Keratinocyte (primary cell): ENCODE measurements around the gene GLIS2. TPM values are rescaled to one million over a fixed set of nuclear protein-coding genes. Genes with fewer than 3 reads are reported as not detected.

Source experiments
- DNase-seq: peaks from one replicate; pipeline ENCODE4 v3.0.0-alpha.2; 2011; ENCODE audit warnings: low read depth, missing footprints, low spot score
- FAIRE-seq: peaks from 2 replicates; lab custom pipeline; 2011; peaks lifted over from hg19 to GRCh38; lab: Jason Lieb, UNC
- H2AFZ ChIP-seq: 2 replicates; pipeline ENCODE4 v1.6.0; 2012; ENCODE audit warnings: low read length, control low read depth, inconsistent platforms; ENCODE audit not compliant: control insufficient read depth
- H3K27ac ChIP-seq: 2 replicates; pipeline ENCODE4 v1.5.1; 2011; ENCODE audit warnings: low read length; ENCODE audit not compliant: control insufficient read depth, insufficient read depth
- H3K27me3 ChIP-seq: 3 replicates; pipeline ENCODE4 v1.6.0; 2011; ENCODE audit warnings: low read length; ENCODE audit not compliant: control insufficient read depth, insufficient read depth; ENCODE audit errors: extremely low read depth
- H3K36me3 ChIP-seq, 2 experiments: 2 replicates in 1 of 2; 3 replicates in 1 of 2; pipeline ENCODE4 v1.5.1; 2011; ENCODE audit warnings: low read length in 2 of 2, mild to moderate bottlenecking in 1 of 2; ENCODE audit not compliant: control insufficient read depth in 2 of 2, insufficient read depth in 2 of 2; ENCODE audit errors: extremely low read depth in 1 of 2
- H3K4me1 ChIP-seq: 3 replicates; pipeline ENCODE4 v1.5.1; 2011; ENCODE audit warnings: low read length; ENCODE audit not compliant: control insufficient read depth, insufficient read depth; ENCODE audit errors: extremely low read depth
- H3K4me2 ChIP-seq: 3 replicates; pipeline ENCODE4 v1.6.0; 2011; ENCODE audit warnings: low read depth, low read length; ENCODE audit not compliant: control insufficient read depth, insufficient read depth; ENCODE audit errors: extremely low read depth
- H3K4me3 ChIP-seq, 3 experiments: fragments of 200-600 bp in 1 of 3; sonication (generic) in 1 of 3; 2 replicates in 2 of 3; 3 replicates in 1 of 3; pipeline ENCODE4 v1.5.1; 2011 to 2016; ENCODE audit warnings: low read length in 3 of 3, mild to moderate bottlenecking in 3 of 3, control low read depth in 2 of 3, inconsistent platforms in 1 of 3, low read depth in 1 of 3, mixed read lengths in 1 of 3, mixed run types in 1 of 3, moderate library complexity in 1 of 3; ENCODE audit not compliant: control insufficient read depth in 2 of 3, insufficient read depth in 2 of 3; ENCODE audit errors: extremely low read depth in 1 of 3
- H3K79me2 ChIP-seq: 2 replicates; pipeline ENCODE4 v1.6.0; 2012; ENCODE audit warnings: low read length; ENCODE audit not compliant: control insufficient read depth, insufficient read depth
- H3K9ac ChIP-seq: 3 replicates; pipeline ENCODE4 v1.6.0; 2011; ENCODE audit warnings: low read length; ENCODE audit not compliant: control insufficient read depth, insufficient read depth; ENCODE audit errors: extremely low read depth
- H3K9me1 ChIP-seq: 3 replicates; pipeline ENCODE4 v1.6.0; 2011; ENCODE audit warnings: low read length; ENCODE audit not compliant: control insufficient read depth, insufficient read depth; ENCODE audit errors: extremely low read depth
- H3K9me3 ChIP-seq: 2 replicates; pipeline ENCODE4 v1.5.1; 2012; ENCODE audit warnings: low read depth, low read length; ENCODE audit not compliant: control insufficient read depth
- H4K20me1 ChIP-seq: 3 replicates; pipeline ENCODE4 v1.6.0; 2011; ENCODE audit warnings: low read length; ENCODE audit not compliant: control insufficient read depth, insufficient read depth; ENCODE audit errors: extremely low read depth
- CTCF ChIP-seq, 3 experiments: IDR thresholded peaks in 1 of 3; conservative IDR thresholded peaks in 1 of 3; optimal IDR thresholded peaks in 1 of 3; 2 replicates in 2 of 3; 3 replicates in 1 of 3; pipeline versions ENCODE3 to v1.5.1; 2011; ENCODE audit warnings: low read length in 3 of 3, mild to moderate bottlenecking in 3 of 3, moderate library complexity in 2 of 3, control low read depth in 1 of 3, inconsistent platforms in 1 of 3; ENCODE audit not compliant: insufficient read depth in 2 of 3; ENCODE audit errors: extremely low read depth in 1 of 3
- EZH2 ChIP-seq: IDR thresholded peaks from one replicate; pipeline ENCODE4 v1.6.1; 2012; ENCODE audit warnings: inconsistent platforms, mild to moderate bottlenecking, low read length, moderate library complexity
- dilution Hi-C: fragments of 300-500 bp; cut with MboI; formaldehyde crosslinking; loops from one replicate; pipeline ENCODE4 v1.7.0; 2020; ENCODE audit warnings: low sequenced_read_pairs; ENCODE audit not compliant: extremely low pct_ligation_motif_present
- polyA plus RNA-seq, 5 experiments: library from polyadenylated mRNA; depleted of rRNA in 3 of 5; stranded (reverse) in 3 of 5; stranded (forward) in 1 of 5; unstranded in 1 of 5; fragments of >200 nt; gene quantifications; 1 replicate in 1 of 5; 2 replicates in 3 of 5; 3 replicates in 1 of 5; pipeline versions ENCODE4 v1.2.1 to v1.2.3, GENCODE V29; 2011 to 2012; ENCODE audit warnings: missing spikeins in 2 of 5, low read depth in 1 of 5, low replicate concordance in 1 of 5

Gene GLIS2
- polyA plus RNA-seq, 1 donor (not counting 4 experiments of a cell fraction or from before 2014, with no cell fraction given), result 0.63 TPM

- Histone ChIP-seq H3K9me3 (no peaks in the 10 kb centered on the region), H3K36me3 (peaks cover 3 to 11% of the 10 kb centered on the region in 2 experiments), H3K4me3 (no peak overlapping the region), H2AFZ (no peak overlapping the region), H4K20me1 (peaks cover 3% of the 10 kb centered on the region), H3K27ac (no peak overlapping the region), H3K4me1 (peaks cover 30% of the 10 kb centered on the region), H3K9ac (no peak overlapping the region), H3K4me2 (no peak overlapping the region), H3K27me3 (no peaks in the 10 kb centered on the region), H3K79me2 (no peaks in the 10 kb centered on the region), H3K9me1 (peaks cover 3% of the 10 kb centered on the region)
- FAIRE-seq (no peak), DNase-seq (no peak)
- no peak for TF ChIP-seq CTCF (optimal IDR thresholded peaks at IDR 0.05 in 1 of 3, IDR thresholded peaks at IDR 0.05 in 1 of 3, conservative IDR thresholded peaks at IDR 0.05 in 1 of 3; ENCODE audit: extremely low read depth in 1 of 3, insufficient read depth in 2 of 3, low read length in 3 of 3)
- TF ChIP-seq EZH2, result no peak
- dilution Hi-C loops, result no loop called here
Measured at GRCh38 chr16:4376893-4377572, 61.2 kb downstream of the GLIS2 start.

- no peak for FAIRE-seq
- peak in 2 of 3 experiments; percentile 24 to 26 for TF ChIP-seq CTCF (optimal IDR thresholded peaks at IDR 0.05 in 1 of 3, IDR thresholded peaks at IDR 0.05 in 1 of 3, conservative IDR thresholded peaks at IDR 0.05 in 1 of 3; ENCODE audit: extremely low read depth in 1 of 3, insufficient read depth in 2 of 3, low read length in 3 of 3)
- TF ChIP-seq EZH2, result no peak
- dilution Hi-C loops, result no loop called here
- Histone ChIP-seq H4K20me1 (peaks cover 3% of the 10 kb centered on the region), H2AFZ (no peak overlapping the region), H3K4me1 (peaks cover 23% of the 10 kb centered on the region), H3K79me2 (no peaks in the 10 kb centered on the region), H3K4me2 (no peak overlapping the region), H3K27me3 (no peaks in the 10 kb centered on the region), H3K27ac (no peak overlapping the region), H3K9ac (no peak overlapping the region), H3K9me3 (no peaks in the 10 kb centered on the region), H3K9me1 (peaks cover under 1% of the 10 kb centered on the region), H3K36me3 (peaks cover 3 to 11% of the 10 kb centered on the region in 2 experiments), H3K4me3 (no peak overlapping the region)
- no peak for DNase-seq
Measured at GRCh38 chr16:4377573-4378154, 61.8 kb downstream of the GLIS2 start.
